Spleen (tissue), 7 donors: Measurements from ENCODE around the gene FHIT.

Experiments
- POLR2A ChIP-seq, 3 donors: fragments of 450-650 bp; IDR thresholded peaks; one replicate each; pipeline ENCODE4 v1.5.1; 2017; ENCODE audit warnings: antibody characterized with exemption in 3 of 3, mild to moderate bottlenecking in 1 of 3
- POLR2AphosphoS5 ChIP-seq, 3 donors: sonication (generic); formaldehyde crosslinking; IDR thresholded peaks; one replicate each; pipeline ENCODE4 v1.5.1; 2017; ENCODE audit warnings: antibody characterized with exemption in 3 of 3
- TF ChIP-seq, protein P1 (sequence below), 11 experiments: fragments of 200-600 bp in 7 of 11; fragments of 450-650 bp in 4 of 11; sonication (generic) in 4 of 11; IDR thresholded peaks in 8 of 11; conservative IDR thresholded peaks in 3 of 11; 1 replicate in 7 of 11; 2 replicates in 4 of 11; pipeline versions ENCODE4 v1.4.0 to v1.8.0; 2016 to 2021; ENCODE audit warnings: antibody characterized with exemption in 11 of 11, inconsistent platforms in 4 of 11, mild to moderate bottlenecking in 1 of 11
- donor health status: DM: no; HTN: no; CAD: no; lungs with moderate emphysema.
- donor health status: DM: no; HTN: no; CAD: no.
- donor health status: DM: no; HTN: no; CAD: no.

DNA sequence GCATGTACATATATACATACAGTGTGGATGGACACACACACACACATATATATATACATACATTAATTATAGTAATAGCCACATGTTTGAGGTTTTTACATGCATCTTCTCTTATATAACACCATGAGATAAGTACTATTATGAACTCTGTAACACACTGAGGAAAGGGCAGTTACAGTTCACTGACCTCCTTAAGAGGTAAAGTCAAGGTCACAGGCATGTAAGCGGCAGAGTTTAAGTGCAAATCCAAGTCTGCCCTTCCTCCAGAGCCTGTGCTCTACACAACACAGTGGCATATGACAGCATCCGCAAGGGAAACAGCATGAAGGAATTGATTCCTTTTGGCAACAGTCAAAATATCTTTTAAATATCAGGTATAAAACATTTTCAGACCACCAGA, 26.4 kb downstream of the FHIT start:
- TF ChIP-seq POLR2A (IDR thresholded peaks at IDR 0.05) (no peak), POLR2AphosphoS5 (IDR thresholded peaks at IDR 0.05) (no peak)
- TF ChIP-seq, protein P1, sequence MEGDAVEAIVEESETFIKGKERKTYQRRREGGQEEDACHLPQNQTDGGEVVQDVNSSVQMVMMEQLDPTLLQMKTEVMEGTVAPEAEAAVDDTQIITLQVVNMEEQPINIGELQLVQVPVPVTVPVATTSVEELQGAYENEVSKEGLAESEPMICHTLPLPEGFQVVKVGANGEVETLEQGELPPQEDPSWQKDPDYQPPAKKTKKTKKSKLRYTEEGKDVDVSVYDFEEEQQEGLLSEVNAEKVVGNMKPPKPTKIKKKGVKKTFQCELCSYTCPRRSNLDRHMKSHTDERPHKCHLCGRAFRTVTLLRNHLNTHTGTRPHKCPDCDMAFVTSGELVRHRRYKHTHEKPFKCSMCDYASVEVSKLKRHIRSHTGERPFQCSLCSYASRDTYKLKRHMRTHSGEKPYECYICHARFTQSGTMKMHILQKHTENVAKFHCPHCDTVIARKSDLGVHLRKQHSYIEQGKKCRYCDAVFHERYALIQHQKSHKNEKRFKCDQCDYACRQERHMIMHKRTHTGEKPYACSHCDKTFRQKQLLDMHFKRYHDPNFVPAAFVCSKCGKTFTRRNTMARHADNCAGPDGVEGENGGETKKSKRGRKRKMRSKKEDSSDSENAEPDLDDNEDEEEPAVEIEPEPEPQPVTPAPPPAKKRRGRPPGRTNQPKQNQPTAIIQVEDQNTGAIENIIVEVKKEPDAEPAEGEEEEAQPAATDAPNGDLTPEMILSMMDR (IDR thresholded peaks at IDR 0.05 in 8 of 11, conservative IDR thresholded peaks at IDR 0.05 in 3 of 11): no peak
